ENCODE results near the gene TRPV6.

TRPV6 gene

GRCh38 chr7:142868986-142869415 is 16.5 kb downstream of the TRPV6 start:
- no peak for DNase-seq (ENCODE audit: low read depth in 3 of 3)

GRCh38 chr7:142868188-142868985 is 17.2 kb downstream of the TRPV6 start:
- no peak for DNase-seq (ENCODE audit: low read depth in 3 of 3)

- DNase-seq (ENCODE audit: low read depth in 3 of 3) = no peak
Measured at GRCh38 chr7:142867398-142868187, 18.0 kb downstream of the TRPV6 start.

- no peak for DNase-seq (ENCODE audit: low read depth in 3 of 3)
Measured at GRCh38 chr7:142867097-142867378, 18.5 kb downstream of the TRPV6 start.

GRCh38 chr7:142866361-142867096 is 19.0 kb downstream of the TRPV6 start:
- DNase-seq (ENCODE audit: low read depth in 3 of 3) = no peak

GRCh38 chr7:142865766-142866165 is 19.8 kb downstream of the TRPV6 start:
- DNase-seq (ENCODE audit: low read depth in 3 of 3) = no peak

GRCh38 chr7:142864980-142865747 is 20.4 kb downstream of the TRPV6 start:
- no peak for DNase-seq (ENCODE audit: low read depth in 3 of 3)

- DNase-seq (ENCODE audit: low read depth in 3 of 3) = no peak
Measured at GRCh38 chr7:142863891-142864685, 21.5 kb downstream of the TRPV6 start.

- DNase-seq (ENCODE audit: low read depth in 3 of 3) = no peak
Measured at GRCh38 chr7:142862786-142863400, 22.7 kb downstream of the TRPV6 start.

GRCh38 chr7:142862351-142862750 is 23.2 kb downstream of the TRPV6 start:
- no peak for DNase-seq (ENCODE audit: low read depth in 3 of 3)

- no peak for DNase-seq (ENCODE audit: low read depth in 3 of 3)
Measured at GRCh38 chr7:142860968-142861367, 24.6 kb downstream of the TRPV6 start.

- DNase-seq (ENCODE audit: low read depth in 3 of 3) = no peak
Measured at GRCh38 chr7:142859829-142860228, 25.7 kb downstream of the TRPV6 start.

- DNase-seq (ENCODE audit: low read depth in 3 of 3) = no peak
Measured at GRCh38 chr7:142859411-142859810, 26.1 kb downstream of the TRPV6 start.

- no peak for DNase-seq (ENCODE audit: low read depth in 3 of 3)
Measured at GRCh38 chr7:142857625-142858024, 27.9 kb downstream of the TRPV6 start.

GRCh38 chr7:142856565-142857245 is 28.8 kb downstream of the TRPV6 start:
- DNase-seq (ENCODE audit: low read depth in 3 of 3) = no peak

GRCh38 chr7:142855756-142856564 is 29.6 kb downstream of the TRPV6 start:
- DNase-seq (ENCODE audit: low read depth in 3 of 3) = no peak

GRCh38 chr7:142855114-142855743 is 30.3 kb downstream of the TRPV6 start:
- DNase-seq (ENCODE audit: low read depth in 3 of 3) = no peak

- peak in 2 of 3 experiments; percentile 17 to 38 for DNase-seq (ENCODE audit: low read depth in 3 of 3)
Measured at GRCh38 chr7:142854372-142855113, 31.0 kb downstream of the TRPV6 start, which contains the start of gene EPHB6. Gene EPHB6, plus strand, starts transcription at chr7:142855076. Its CDS starts 8,152 bp downstream, at chr7:142863228.
